OCI-LY3 (cell line): ENCODE results near the gene ITGB8.

ENCODE experiments used
- H2AFZ ChIP-seq: fragments of 200-600, 300-600 bp; shearing (Covaris generic); 2 replicates; pipeline ENCODE4 v1.6.0; 2014; ENCODE audit warnings: antibody characterized with exemption, low read depth, low read length
- H3K27ac ChIP-seq: fragments of 200-600, 300-600 bp; sonication (generic); 2 replicates; pipeline ENCODE4 v1.5.1; 2014; ENCODE audit warnings: mild to moderate bottlenecking, low read length, moderate library complexity, mixed read lengths
- H3K27me3 ChIP-seq: fragments of 200-600, 300-600 bp; sonication (generic); 2 replicates; pipeline ENCODE4 v1.6.1; 2014; ENCODE audit warnings: low read depth, low read length, mixed read lengths
- H3K36me3 ChIP-seq: fragments of 200-600, 300-600 bp; sonication (generic); replicated peaks from 2 replicates; pipeline ENCODE3; 2014; ENCODE audit warnings: low read depth, low read length, mixed read lengths
- H3K4me1 ChIP-seq: fragments of 300-600, 200-600 bp; sonication (generic); 2 replicates; pipeline ENCODE4 v1.6.1; 2014; ENCODE audit warnings: low read length, mixed read lengths
- H3K4me2 ChIP-seq: fragments of 200-600, 300-600 bp; sonication (generic); 2 replicates; pipeline ENCODE4 v1.6.1; 2014; ENCODE audit warnings: low read length, mixed read lengths
- H3K4me3 ChIP-seq: fragments of 300-600, 200-600 bp; sonication (generic); 2 replicates; pipeline ENCODE4 v1.5.1; 2014; ENCODE audit warnings: antibody characterized with exemption, mild to moderate bottlenecking, low read length, moderate library complexity
- H3K79me2 ChIP-seq: fragments of 300-600, 200-600 bp; shearing (Covaris generic); 2 replicates; pipeline ENCODE4 v1.6.1; 2014; ENCODE audit warnings: mild to moderate bottlenecking, low read length, mixed read lengths
- H3K9ac ChIP-seq: fragments of 300-600, 200-600 bp; shearing (Covaris generic); 2 replicates; pipeline ENCODE4 v1.6.0; 2014; ENCODE audit warnings: mild to moderate bottlenecking, low read length, moderate library complexity
- H3K9me3 ChIP-seq: fragments of 200-600, 300-600 bp; shearing (Covaris generic); 2 replicates; pipeline ENCODE4 v1.6.1; 2014; ENCODE audit warnings: low read length, mixed read lengths; ENCODE audit not compliant: insufficient read depth
- H4K20me1 ChIP-seq: fragments of 200-600, 300-600 bp; sonication (generic); 2 replicates; pipeline ENCODE4 v1.6.1; 2016; ENCODE audit warnings: low read length, mixed read lengths; ENCODE audit not compliant: insufficient read depth
- EZH2phosphoT487 ChIP-seq: fragments of 200-600 bp; shearing (Covaris generic); IDR thresholded peaks from 2 replicates; pipeline ENCODE4 v1.6.1; 2018; ENCODE audit warnings: antibody characterized with exemption, mixed run types, low read depth
- TF ChIP-seq, protein P1 (sequence below): fragments of 200-600, 300-600 bp; sonication (generic); IDR thresholded peaks from 2 replicates; pipeline ENCODE4 v1.5.1; 2014; ENCODE audit warnings: antibody characterized with exemption, low read length, low read depth

The ITGB8 gene

DNA sequence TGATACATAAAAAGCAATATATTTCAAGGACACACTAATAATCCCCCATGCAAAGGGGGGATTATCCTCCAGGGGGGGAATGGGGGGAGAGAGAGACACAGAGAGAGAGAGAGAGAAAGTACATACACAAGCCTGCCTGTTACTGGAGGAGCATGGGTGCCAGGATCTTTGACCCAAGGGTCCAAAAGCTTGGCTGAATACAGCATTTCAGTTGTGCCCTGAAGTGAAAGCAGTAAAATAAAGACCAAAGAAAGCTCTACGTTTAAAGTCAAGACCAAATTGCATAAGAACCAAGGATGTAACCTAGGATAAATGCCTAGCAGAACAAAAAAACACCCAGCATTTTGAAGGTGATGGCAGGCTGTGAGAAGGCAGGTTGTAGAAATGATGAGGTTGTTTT lies 27.8 kb upstream of the ITGB8 start:
- H3K9ac ChIP-seq, result no peak overlapping the region
- H3K9me3 ChIP-seq, result no peaks in the 10 kb centered on the region; the same call in 1 of the 2 replicates
- H3K79me2 ChIP-seq, result no peaks in the 10 kb centered on the region
- no peak for TF ChIP-seq EZH2phosphoT487
- H2AFZ ChIP-seq, result no peak overlapping the region
- no peak overlapping the region for H3K4me3 ChIP-seq
- no peak overlapping the region for H3K4me2 ChIP-seq
- H3K27ac ChIP-seq, result peak overlapping the region; percentile 17; the same call in 1 of the 2 replicates
- no peaks in the 10 kb centered on the region for H3K36me3 ChIP-seq
- no peaks in the 10 kb centered on the region for H3K27me3 ChIP-seq
- H3K4me1 ChIP-seq, result peaks cover 89% of the 10 kb centered on the region
- H4K20me1 ChIP-seq, result no peaks in the 10 kb centered on the region

DNA sequence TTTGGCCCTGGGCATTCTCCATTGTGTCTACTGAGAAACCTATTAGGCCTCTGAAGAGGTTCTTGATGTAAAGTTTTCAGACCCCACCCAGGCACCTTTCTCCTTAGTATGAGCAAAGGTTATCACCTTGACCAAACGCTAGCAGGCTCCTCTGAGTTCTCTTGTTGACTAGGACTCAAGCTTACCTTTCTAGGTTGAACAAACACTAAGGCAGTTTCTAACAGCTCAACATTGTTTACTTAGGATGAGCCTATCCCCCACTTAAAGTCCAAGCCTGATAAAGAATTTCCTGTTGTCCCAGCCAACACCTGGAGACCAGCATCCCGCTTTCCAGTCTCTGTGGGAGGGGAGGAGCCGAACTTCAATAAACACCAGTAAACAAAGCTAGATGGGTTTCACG lies 26.3 kb upstream of the ITGB8 start:
- no peak overlapping the region for H3K4me2 ChIP-seq

DNA sequence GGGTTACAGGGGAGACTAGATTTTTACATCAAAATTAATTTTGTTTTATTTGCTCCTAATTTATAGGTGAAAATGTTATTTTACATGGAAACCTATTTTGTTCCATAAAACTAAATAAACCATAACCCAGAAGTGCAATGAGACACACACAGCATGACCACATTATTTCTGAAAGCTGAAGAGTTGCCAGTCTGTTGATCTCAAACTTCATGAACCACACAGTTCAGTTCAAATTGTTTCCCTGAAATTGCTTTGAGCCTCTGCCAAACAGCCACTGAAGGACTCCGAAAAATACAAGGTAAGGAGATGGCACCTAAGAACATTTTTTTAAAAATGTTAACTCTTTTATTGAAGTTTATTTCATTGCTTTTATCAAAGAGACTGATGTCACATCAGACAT lies 25.0 kb upstream of the ITGB8 start:
- peak overlapping the region; percentile 40; the same call in 1 of the 2 replicates for H3K9ac ChIP-seq
- 0 out of 2 replicates have a peak overlapping the region, but pooled peaks have one; percentile 14 for H2AFZ ChIP-seq
- peak overlapping the region; percentile 61 for H3K27ac ChIP-seq
- H3K36me3 ChIP-seq, result no peaks in the 10 kb centered on the region
- peak overlapping the region; percentile 12 for H3K4me3 ChIP-seq
- TF ChIP-seq, protein P1, sequence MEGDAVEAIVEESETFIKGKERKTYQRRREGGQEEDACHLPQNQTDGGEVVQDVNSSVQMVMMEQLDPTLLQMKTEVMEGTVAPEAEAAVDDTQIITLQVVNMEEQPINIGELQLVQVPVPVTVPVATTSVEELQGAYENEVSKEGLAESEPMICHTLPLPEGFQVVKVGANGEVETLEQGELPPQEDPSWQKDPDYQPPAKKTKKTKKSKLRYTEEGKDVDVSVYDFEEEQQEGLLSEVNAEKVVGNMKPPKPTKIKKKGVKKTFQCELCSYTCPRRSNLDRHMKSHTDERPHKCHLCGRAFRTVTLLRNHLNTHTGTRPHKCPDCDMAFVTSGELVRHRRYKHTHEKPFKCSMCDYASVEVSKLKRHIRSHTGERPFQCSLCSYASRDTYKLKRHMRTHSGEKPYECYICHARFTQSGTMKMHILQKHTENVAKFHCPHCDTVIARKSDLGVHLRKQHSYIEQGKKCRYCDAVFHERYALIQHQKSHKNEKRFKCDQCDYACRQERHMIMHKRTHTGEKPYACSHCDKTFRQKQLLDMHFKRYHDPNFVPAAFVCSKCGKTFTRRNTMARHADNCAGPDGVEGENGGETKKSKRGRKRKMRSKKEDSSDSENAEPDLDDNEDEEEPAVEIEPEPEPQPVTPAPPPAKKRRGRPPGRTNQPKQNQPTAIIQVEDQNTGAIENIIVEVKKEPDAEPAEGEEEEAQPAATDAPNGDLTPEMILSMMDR, result no peak
- TF ChIP-seq EZH2phosphoT487, result no peak
- H3K4me1 ChIP-seq, result peaks cover 74% of the 10 kb centered on the region
- H3K27me3 ChIP-seq, result no peaks in the 10 kb centered on the region
- no peaks in the 10 kb centered on the region for H3K79me2 ChIP-seq
- H3K4me2 ChIP-seq, result peak overlapping the region; percentile 47
- H4K20me1 ChIP-seq, result no peaks in the 10 kb centered on the region
- H3K9me3 ChIP-seq, result no peaks in the 10 kb centered on the region; the same call in 1 of the 2 replicates

More for the DNA sequence above, 26.3 kb upstream of the ITGB8 start:
- Histone ChIP-seq H3K27ac (peak overlapping the region; percentile 61; the same call in 1 of the 2 replicates), H2AFZ (no peak overlapping the region), H3K36me3 (no peaks in the 10 kb centered on the region), H3K9ac (no peak overlapping the region), H3K79me2 (no peaks in the 10 kb centered on the region), H3K9me3 (no peaks in the 10 kb centered on the region; the same call in 1 of the 2 replicates), H3K4me3 (no peak overlapping the region), H3K4me1 (peaks cover 74% of the 10 kb centered on the region), H3K27me3 (no peaks in the 10 kb centered on the region), H4K20me1 (no peaks in the 10 kb centered on the region)
- TF ChIP-seq, protein P1, result no peak
- TF ChIP-seq EZH2phosphoT487, result no peak

DNA sequence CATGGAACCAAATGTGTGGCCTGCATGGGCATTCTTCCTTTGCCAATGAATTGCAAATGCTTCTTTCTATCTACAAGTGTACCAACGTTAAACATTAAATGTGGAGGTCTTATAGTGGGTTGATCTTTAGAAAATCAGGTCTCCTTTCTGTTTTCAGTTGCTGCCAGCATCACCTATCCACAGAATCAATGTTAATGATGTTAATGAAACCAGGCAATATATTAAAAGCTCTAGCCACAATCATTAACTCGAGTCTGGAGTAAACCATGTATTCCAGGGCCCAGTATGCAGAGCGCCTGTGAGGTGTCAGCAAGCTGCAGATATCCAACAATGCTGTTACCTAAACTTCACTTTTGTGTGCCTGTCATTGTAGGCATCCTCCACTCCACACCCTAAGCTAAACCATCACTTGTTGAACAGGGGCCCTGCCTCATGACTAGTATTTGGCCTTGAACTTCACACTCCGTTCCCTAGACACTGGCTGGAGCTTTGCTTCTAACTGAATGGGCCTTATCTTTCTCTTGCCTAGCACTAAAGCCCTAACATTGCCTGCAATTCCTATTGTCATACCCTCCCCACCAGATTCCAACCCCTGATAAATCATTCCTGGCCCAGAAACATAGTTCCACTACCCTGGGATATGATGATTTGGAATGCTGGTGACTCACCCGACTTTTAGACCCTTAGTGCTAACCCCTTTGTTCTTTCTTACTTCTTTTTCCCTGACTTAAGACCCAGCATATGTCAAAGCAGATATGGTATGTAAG lies 24.3 kb upstream of the ITGB8 start:
- TF ChIP-seq, protein P1, result no peak
- no peak for TF ChIP-seq EZH2phosphoT487
- Histone ChIP-seq H3K4me1 (peaks cover 74% of the 10 kb centered on the region), H3K9me3 (no peaks in the 10 kb centered on the region; the same call in 1 of the 2 replicates), H3K36me3 (no peaks in the 10 kb centered on the region), H4K20me1 (no peaks in the 10 kb centered on the region), H3K27me3 (no peaks in the 10 kb centered on the region), H3K4me3 (0 out of 2 replicates have a peak overlapping the region, but pooled peaks have one; percentile 12), H3K4me2 (peak overlapping the region; percentile 47), H3K79me2 (no peaks in the 10 kb centered on the region), H2AFZ (peak overlapping the region; percentile 16; the same call in 1 of the 2 replicates), H3K9ac (peak overlapping the region; percentile 40; the same call in 1 of the 2 replicates), H3K27ac (peak overlapping the region; percentile 61)
